ENCODE results near the gene SERP2. TPM values are rescaled to one million over a fixed set of nuclear protein-coding genes. Genes with fewer than 3 reads are reported as not detected.

The SERP2 gene
- total RNA-seq, 1 experiment from 2014 or later = 1.8 TPM

- H3K79me2 ChIP-seq (ENCODE audit: insufficient read depth, low read length) = no peaks in the 10 kb centered on the region
- no peak overlapping the region for H2AFZ ChIP-seq (ENCODE audit: low read length)
- no peak overlapping the region for H4K91ac ChIP-seq (ENCODE audit: insufficient read length, low read depth, low read length)
- Mint-ChIP-seq H3K27me3 (ENCODE audit: low read depth) (peaks cover 26% of the 10 kb centered on the region), H3K4me1 (peaks cover 48 to 53% of the 10 kb centered on the region in 2 experiments), H3K27ac (peak overlapping the region in 1 of 3 experiments; percentile 71; a peak in 2 of 7 replicates), H3K4me3 (peak overlapping the region in 1 of 2 experiments; percentile 70; a peak in 2 of 5 replicates), H3K9me3 (peaks cover 4 to 7% of the 10 kb centered on the region in 2 experiments; a peak in 2 of 5 replicates), H3K36me3 (ENCODE audit: insufficient read depth in 1 of 3, low read depth in 3 of 3) (peaks cover 0 to 5% (median 0%) of the 10 kb centered on the region in 3 experiments; a peak in 3 of 7 replicates)
- no peak overlapping the region for H3K4ac ChIP-seq (ENCODE audit: low read depth, low read length)
- no peaks in the 10 kb centered on the region; the same call in 1 of the 2 replicates for H3K27me3 ChIP-seq (ENCODE audit: insufficient read depth, low read length)
- DNase-seq = no peak
- H3K18ac ChIP-seq (ENCODE audit: insufficient read length, low read depth, low read length) = no peak overlapping the region
- no peak overlapping the region for H4K5ac ChIP-seq (ENCODE audit: insufficient read length, low read depth, low read length)
- H2BK5ac ChIP-seq (ENCODE audit: insufficient read length, low read length) = no peak overlapping the region
- H3K4me2 ChIP-seq (ENCODE audit: insufficient read depth, insufficient read length, low read length) = no peak overlapping the region
- H2BK120ac ChIP-seq (ENCODE audit: low read depth, low read length, poor library complexity, severe bottlenecking) = no peak overlapping the region
- H3K4me1 ChIP-seq (ENCODE audit: insufficient read depth, low read length) = peaks cover 9% of the 10 kb centered on the region
- no peak overlapping the region for H3T11ph ChIP-seq (ENCODE audit: low read length)
- no peak overlapping the region for H3K27ac ChIP-seq (ENCODE audit: insufficient read length, low read depth, low read length)
- no peaks in the 10 kb centered on the region for H4K20me1 ChIP-seq (ENCODE audit: control insufficient read depth, insufficient read depth, insufficient read length)
- H3K79me1 ChIP-seq (ENCODE audit: insufficient read depth, low read depth, low read length, poor library complexity, severe bottlenecking) = no peaks in the 10 kb centered on the region
- H4K8ac ChIP-seq (replicated peaks; ENCODE audit: insufficient read length, low read depth, low read length) = no peak overlapping the region
- no peak overlapping the region for H2BK15ac ChIP-seq (ENCODE audit: low read depth, low read length)
- no peak overlapping the region for H3K23ac ChIP-seq (ENCODE audit: insufficient read length, low read depth, low read length)
- H2BK12ac ChIP-seq (ENCODE audit: insufficient read length, low read depth, low read length) = no peak overlapping the region
- H3K14ac ChIP-seq (ENCODE audit: insufficient read depth, low read length) = no peak overlapping the region
- H3K9me3 ChIP-seq (ENCODE audit: control insufficient read depth, low read depth, low read length) = no peaks in the 10 kb centered on the region
- no peak overlapping the region for H3K56ac ChIP-seq (ENCODE audit: insufficient read length, low read depth, low read length)
- TF ChIP-seq, protein P1, sequence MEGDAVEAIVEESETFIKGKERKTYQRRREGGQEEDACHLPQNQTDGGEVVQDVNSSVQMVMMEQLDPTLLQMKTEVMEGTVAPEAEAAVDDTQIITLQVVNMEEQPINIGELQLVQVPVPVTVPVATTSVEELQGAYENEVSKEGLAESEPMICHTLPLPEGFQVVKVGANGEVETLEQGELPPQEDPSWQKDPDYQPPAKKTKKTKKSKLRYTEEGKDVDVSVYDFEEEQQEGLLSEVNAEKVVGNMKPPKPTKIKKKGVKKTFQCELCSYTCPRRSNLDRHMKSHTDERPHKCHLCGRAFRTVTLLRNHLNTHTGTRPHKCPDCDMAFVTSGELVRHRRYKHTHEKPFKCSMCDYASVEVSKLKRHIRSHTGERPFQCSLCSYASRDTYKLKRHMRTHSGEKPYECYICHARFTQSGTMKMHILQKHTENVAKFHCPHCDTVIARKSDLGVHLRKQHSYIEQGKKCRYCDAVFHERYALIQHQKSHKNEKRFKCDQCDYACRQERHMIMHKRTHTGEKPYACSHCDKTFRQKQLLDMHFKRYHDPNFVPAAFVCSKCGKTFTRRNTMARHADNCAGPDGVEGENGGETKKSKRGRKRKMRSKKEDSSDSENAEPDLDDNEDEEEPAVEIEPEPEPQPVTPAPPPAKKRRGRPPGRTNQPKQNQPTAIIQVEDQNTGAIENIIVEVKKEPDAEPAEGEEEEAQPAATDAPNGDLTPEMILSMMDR (conservative IDR thresholded peaks at IDR 0.05) = no peak
- no peak overlapping the region for H2BK20ac ChIP-seq (ENCODE audit: low read depth, low read length, poor library complexity, severe bottlenecking)
- no peaks in the 10 kb centered on the region for H3K23me2 ChIP-seq (ENCODE audit: insufficient read length, low read depth, low read length, poor library complexity, severe bottlenecking)
- no peak overlapping the region for H3K9ac ChIP-seq (ENCODE audit: extremely low read depth, insufficient read length, low read length)
- no CpG with 5 or more reads among the region's 10 CpGs for WGBS (ENCODE audit: extremely low coverage, insufficient read length, low lambda C conversion rate)
- no peak overlapping the region for H2AK5ac ChIP-seq (ENCODE audit: insufficient read length, low read length)
Observed at GRCh38 chr13:44416301-44416700, 42.7 kb downstream of the SERP2 start.
